DND-41 (cell line): ENCODE data around the gene GSDME.

Source experiments
- ATAC-seq: fragments of 200-7000 bp; cut with Tn5 transposase; 3 replicates; pipeline ENCODE4 v1.9.1; 2021; ENCODE audit warnings: low read depth; ENCODE audit not compliant: insufficient read depth
- DNase-seq: peaks from one replicate; pipeline ENCODE4 v3.0.0-alpha.2; 2020
- H2AFZ ChIP-seq: 2 replicates; pipeline ENCODE4 v1.6.0; 2012; ENCODE audit warnings: low read depth, low read length
- H3K27ac ChIP-seq: 2 replicates; pipeline ENCODE4 v1.5.1; 2012; ENCODE audit warnings: low read length, inconsistent platforms
- H3K27me3 ChIP-seq: fragments of 200-600 bp; sonication (generic); 2 replicates; pipeline ENCODE4 v1.6.0; 2012; ENCODE audit warnings: low read length, mild to moderate bottlenecking, inconsistent platforms; ENCODE audit not compliant: insufficient read depth, poor library complexity
- H3K36me3 ChIP-seq: 2 replicates; pipeline ENCODE4 v1.5.1; 2012; ENCODE audit warnings: low read length, inconsistent platforms; ENCODE audit not compliant: insufficient read depth
- H3K4me1 ChIP-seq: 2 replicates; pipeline ENCODE4 v1.5.1; 2012; ENCODE audit warnings: mild to moderate bottlenecking, low read length; ENCODE audit not compliant: insufficient read depth
- H3K4me2 ChIP-seq: 2 replicates; pipeline ENCODE4 v1.6.0; 2012; ENCODE audit warnings: mild to moderate bottlenecking, moderate library complexity, low read length, inconsistent platforms; ENCODE audit not compliant: insufficient read depth
- H3K4me3 ChIP-seq, 2 experiments: fragments of 200-600 bp in 1 of 2; shearing (Covaris generic) in 1 of 2; 2 replicates each; pipeline ENCODE4 v1.5.1; 2012 to 2016; ENCODE audit warnings: inconsistent platforms in 2 of 2, low read length in 2 of 2, mild to moderate bottlenecking in 2 of 2, low read depth in 1 of 2, moderate library complexity in 1 of 2
- H3K79me2 ChIP-seq: 2 replicates; pipeline ENCODE4 v1.6.0; 2012; ENCODE audit warnings: low read length, inconsistent platforms; ENCODE audit not compliant: insufficient read depth
- H3K9ac ChIP-seq: 2 replicates; pipeline ENCODE4 v1.6.0; 2012; ENCODE audit warnings: low read depth, mild to moderate bottlenecking, inconsistent platforms, low read length, moderate library complexity
- H3K9me3 ChIP-seq: 2 replicates; pipeline ENCODE4 v1.5.1; 2012; ENCODE audit warnings: low read length, moderate library complexity, mild to moderate bottlenecking, inconsistent platforms; ENCODE audit not compliant: insufficient read depth, severe bottlenecking
- H4K20me1 ChIP-seq: 2 replicates; pipeline ENCODE4 v1.6.0; 2012; ENCODE audit warnings: low read length; ENCODE audit not compliant: insufficient read depth
- CTCF ChIP-seq: IDR thresholded peaks from 2 replicates; pipeline ENCODE4 v1.5.1; 2012; ENCODE audit warnings: borderline replicate concordance, low read length, moderate library complexity, mild to moderate bottlenecking; ENCODE audit not compliant: poor library complexity, severe bottlenecking; ENCODE audit errors: extremely low read depth
- EZH2 ChIP-seq: IDR thresholded peaks from 3 replicates; pipeline ENCODE4 v1.6.1; 2012; ENCODE audit warnings: borderline replicate concordance, low read depth, mild to moderate bottlenecking, moderate library complexity, low read length, inconsistent platforms; ENCODE audit not compliant: severe bottlenecking

The GSDME gene

GRCh38 chr7:24668927-24669635 lies 88.2 kb downstream of the GSDME start:
- no peaks in the 10 kb centered on the region for H3K79me2 ChIP-seq
- H3K4me1 ChIP-seq = no peaks in the 10 kb centered on the region
- H3K9ac ChIP-seq = no peak overlapping the region
- DNase-seq = no peak
- no peaks in the 10 kb centered on the region for H4K20me1 ChIP-seq
- no peak overlapping the region for H3K4me2 ChIP-seq
- H3K9me3 ChIP-seq = no peaks in the 10 kb centered on the region
- no peak for ATAC-seq
- no peaks in the 10 kb centered on the region for H3K27me3 ChIP-seq
- TF ChIP-seq CTCF (no peak), EZH2 (no peak)
- peaks cover 3% of the 10 kb centered on the region; the same call in 1 of the 2 replicates for H3K36me3 ChIP-seq
- no peak overlapping the region for H3K4me3 ChIP-seq
- no peak overlapping the region for H2AFZ ChIP-seq
- no peak overlapping the region for H3K27ac ChIP-seq

- H3K4me2 ChIP-seq = no peak overlapping the region
- ATAC-seq (peak; percentile 88), DNase-seq (peak; percentile 56)
- H3K27ac ChIP-seq = no peak overlapping the region
- no peaks in the 10 kb centered on the region for H3K9me3 ChIP-seq
- H3K4me1 ChIP-seq = no peaks in the 10 kb centered on the region
- TF ChIP-seq CTCF (peak; percentile 81), EZH2 (no peak)
- H2AFZ ChIP-seq = no peak overlapping the region
- H3K4me3 ChIP-seq = no peak overlapping the region
- H3K79me2 ChIP-seq = no peaks in the 10 kb centered on the region
- no peaks in the 10 kb centered on the region; the same call in 1 of the 2 replicates for H3K36me3 ChIP-seq
- H3K27me3 ChIP-seq = no peaks in the 10 kb centered on the region
- no peak overlapping the region for H3K9ac ChIP-seq
- H4K20me1 ChIP-seq = no peaks in the 10 kb centered on the region
Observed at GRCh38 chr7:24665564-24666294, 91.5 kb downstream of the GSDME start.

GRCh38 chr7:24660546-24660945 lies 96.7 kb downstream of the GSDME start:
- Histone ChIP-seq H4K20me1 (no peaks in the 10 kb centered on the region), H3K4me1 (no peaks in the 10 kb centered on the region), H3K27ac (no peak overlapping the region), H3K27me3 (no peaks in the 10 kb centered on the region), H2AFZ (no peak overlapping the region), H3K79me2 (no peaks in the 10 kb centered on the region), H3K4me3 (no peak overlapping the region), H3K4me2 (no peak overlapping the region), H3K36me3 (0 out of 2 replicates have a peak, but pooled peaks cover 5% of the 10 kb centered on the region), H3K9ac (no peak overlapping the region), H3K9me3 (no peaks in the 10 kb centered on the region)
- no peak for TF ChIP-seq CTCF
- TF ChIP-seq EZH2 = no peak
- ATAC-seq = no peak
- no peak for DNase-seq
